ENCODE measurements around the gene AUTS2. TPM values are rescaled to one million over a fixed set of nuclear protein-coding genes. Genes with fewer than 3 reads are reported as not detected.

AUTS2 gene
- total and polyA plus RNA-seq, 2 of the 8 experiments (the other 6 are each of a cell fraction or from before 2014, with no cell fraction given): 25.9 to 101 TPM

DNA sequence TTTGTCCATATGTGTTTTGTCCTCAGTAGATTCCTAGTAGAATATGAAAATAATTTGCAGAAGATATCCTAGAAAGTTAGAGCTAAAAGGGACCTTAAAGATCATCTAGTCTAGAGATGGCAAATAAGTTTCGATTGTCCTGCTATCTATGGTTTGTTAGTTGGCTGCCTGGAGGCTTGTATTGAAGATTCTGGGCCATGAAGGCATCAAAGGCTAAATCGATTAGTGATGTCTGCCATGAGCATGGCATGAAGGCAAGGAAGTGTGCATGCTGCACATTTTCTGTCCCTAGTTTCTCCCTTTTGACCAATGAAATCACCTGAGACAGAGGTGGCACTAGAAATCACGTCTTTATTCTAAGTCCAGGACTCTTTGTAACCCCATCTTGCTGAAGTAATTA, 979.9 kb downstream of the AUTS2 start:
- H3K18ac ChIP-seq (ENCODE audit: extremely low read depth, low read length): no peak overlapping the region
- no peak overlapping the region for H3K4ac ChIP-seq (replicated peaks; ENCODE audit: insufficient read length, low read depth, low read length)
- H2BK12ac ChIP-seq (ENCODE audit: low read depth, low read length): no peak overlapping the region
- H2BK5ac ChIP-seq (ENCODE audit: low read depth, low read length): no peak overlapping the region
- 0 out of 7 replicates have a peak, but pooled peaks cover 0 to 3% (median 0%) of the 10 kb centered on the region in 4 experiments for H3K27me3 ChIP-seq (replicated peaks in 1 of 4; ENCODE audit: control insufficient read depth in 3 of 4, extremely low read depth in 1 of 4, insufficient read depth in 3 of 4, low read length in 3 of 4)
- H3K9ac ChIP-seq (replicated peaks in 1 of 4; ENCODE audit: extremely low read depth in 1 of 4, low read depth in 3 of 4, low read length in 3 of 4): no peak overlapping the region
- H3K79me2 ChIP-seq (ENCODE audit: control insufficient read depth in 1 of 2, insufficient read depth in 2 of 2, low read length in 2 of 2): no peaks in the 10 kb centered on the region
- no peak overlapping the region for H4K8ac ChIP-seq (ENCODE audit: extremely low read depth, insufficient read depth, low read length)
- no peak overlapping the region for H3K23ac ChIP-seq (ENCODE audit: insufficient read length)
- H2BK120ac ChIP-seq (replicated peaks; ENCODE audit: low read depth, low read length): no peak overlapping the region
- no peak overlapping the region for H2AFZ ChIP-seq (ENCODE audit: low read length)
- H2BK20ac ChIP-seq (ENCODE audit: low read length): no peak overlapping the region
- no peak overlapping the region for H2AK5ac ChIP-seq (ENCODE audit: low read depth, low read length)
- peaks cover 1 to 8% (median 6%) of the 10 kb centered on the region in 4 experiments for H3K4me1 ChIP-seq (replicated peaks in 1 of 4; ENCODE audit: control insufficient read depth in 3 of 4, insufficient read depth in 4 of 4, low read length in 3 of 4)
- H3K27ac ChIP-seq (ENCODE audit: low read depth, low read length): no peak overlapping the region
- POLR2A ChIA-PET (ENCODE audit: partially characterized antibody): no interaction called here
- FAIRE-seq (no peak), DNase-seq (ENCODE audit: low read depth in 1 of 2, low spot score in 2 of 2) (no peak)
- 84% methylated on average over 3 of the region's 3 CpGs; no CpG with 5 or more reads in 1 of the 2 experiments for WGBS, 2 experiments (ENCODE audit: extremely low coverage in 1 of 2, insufficient coverage in 1 of 2, insufficient read length in 1 of 2, insufficient replicate concordance in 2 of 2, low coverage in 1 of 2, low lambda C conversion rate in 2 of 2, missing lambda C conversion rate in 1 of 2)
- H3K79me1 ChIP-seq (ENCODE audit: low read depth, low read length): no peaks in the 10 kb centered on the region
- no peak overlapping the region for H3K4me3 ChIP-seq (ENCODE audit: extremely low read depth in 1 of 4, insufficient read depth in 2 of 4, low read depth in 3 of 4, low read length in 4 of 4)
- H3K36me3 ChIP-seq (ENCODE audit: control insufficient read depth in 2 of 4, insufficient read depth in 4 of 4, low read length in 3 of 4): no peaks in the 10 kb centered on the region
- no peak overlapping the region for H3K4me2 ChIP-seq (ENCODE audit: insufficient read depth in 1 of 2, low read depth in 2 of 2, low read length in 2 of 2)
- no peak overlapping the region for H2BK15ac ChIP-seq (ENCODE audit: low read length)
- no peak overlapping the region for H3K56ac ChIP-seq (replicated peaks; ENCODE audit: insufficient read length, low read depth, low read length)
- TF ChIP-seq NRF1 (IDR thresholded peaks at IDR 0.05; ENCODE audit: low read depth, low read length) (no peak), CBX5 (IDR thresholded peaks at IDR 0.05; ENCODE audit: low read depth, low read length) (no peak)
- H3K23me2 ChIP-seq (ENCODE audit: low read depth, low read length): no peaks in the 10 kb centered on the region; the same call in 1 of the 2 replicates
- CTCF ChIA-PET (ENCODE audit: partially characterized antibody): interaction anchor here (1.1 to 1.2 kb wide), 2 partner anchors 11 to 18 kb away, joined by 3 read pairs; no protein-coding TSS in a partner anchor
- H3K14ac ChIP-seq (ENCODE audit: insufficient read length): no peak overlapping the region
- H4K20me1 ChIP-seq (replicated peaks in 1 of 2; ENCODE audit: control insufficient read depth in 1 of 2, insufficient read depth in 2 of 2, low read length in 2 of 2): no peaks in the 10 kb centered on the region
- H4K91ac ChIP-seq (replicated peaks; ENCODE audit: insufficient read length, low read length): no peak overlapping the region
- H4K5ac ChIP-seq (ENCODE audit: insufficient read length, low read depth, low read length): no peak overlapping the region
- H3K9me3 ChIP-seq (ENCODE audit: insufficient read depth in 2 of 2, low read depth in 1 of 2, low read length in 1 of 2): no peaks in the 10 kb centered on the region
